Measurements from ENCODE around the gene EVA1A.

The EVA1A gene

GRCh38 chr2:75607400-75607798 is 46.7 kb upstream of the EVA1A start:
- in situ Hi-C loops (cut with MboI; ENCODE audit: low pct_unique_long_range_greater_than_20kb, low sequenced_read_pairs, unreplicated experiment) = loop anchor here (25.0 kb wide), 3 partner anchors 145 to 695 kb away; no protein-coding TSS in a partner anchor
- no peak for TF ChIP-seq CTCF (IDR thresholded peaks at IDR 0.05; ENCODE audit: extremely low read depth, insufficient read depth, missing control alignments)
- no peak for DNase-seq (ENCODE audit: low spot score)

GRCh38 chr2:75606761-75607399 is 46.1 kb upstream of the EVA1A start:
- no peak for TF ChIP-seq CTCF (IDR thresholded peaks at IDR 0.05; ENCODE audit: extremely low read depth, insufficient read depth, missing control alignments)
- DNase-seq (ENCODE audit: low spot score) = no peak
- in situ Hi-C loops (cut with MboI; ENCODE audit: low pct_unique_long_range_greater_than_20kb, low sequenced_read_pairs, unreplicated experiment) = loop anchor here (25.0 kb wide), 3 partner anchors 145 to 695 kb away; no protein-coding TSS in a partner anchor

- no peak for DNase-seq (ENCODE audit: low spot score)
- in situ Hi-C loops (cut with MboI; ENCODE audit: low pct_unique_long_range_greater_than_20kb, low sequenced_read_pairs, unreplicated experiment) = loop anchor here (25.0 kb wide), 3 partner anchors 144 to 694 kb away; no protein-coding TSS in a partner anchor
- no peak for TF ChIP-seq CTCF (IDR thresholded peaks at IDR 0.05; ENCODE audit: extremely low read depth, insufficient read depth, missing control alignments)
Measured at GRCh38 chr2:75605770-75606529, 45.2 kb upstream of the EVA1A start.

- in situ Hi-C loops (cut with MboI; ENCODE audit: low pct_unique_long_range_greater_than_20kb, low sequenced_read_pairs, unreplicated experiment) = loop anchor here (25.0 kb wide), 3 partner anchors 142 to 692 kb away; no protein-coding TSS in a partner anchor
- TF ChIP-seq CTCF (IDR thresholded peaks at IDR 0.05; ENCODE audit: extremely low read depth, insufficient read depth, missing control alignments) = no peak
- no peak for DNase-seq (ENCODE audit: low spot score)
Measured at GRCh38 chr2:75604484-75604883, 43.7 kb upstream of the EVA1A start.

- in situ Hi-C loops (cut with MboI; ENCODE audit: low pct_unique_long_range_greater_than_20kb, low sequenced_read_pairs, unreplicated experiment) = loop anchor here (25.0 kb wide), 3 partner anchors 141 to 691 kb away; no protein-coding TSS in a partner anchor
- no peak for TF ChIP-seq CTCF (IDR thresholded peaks at IDR 0.05; ENCODE audit: extremely low read depth, insufficient read depth, missing control alignments)
- DNase-seq (ENCODE audit: low spot score) = no peak
Measured at GRCh38 chr2:75603477-75603876, 42.7 kb upstream of the EVA1A start.

- no peak for DNase-seq (ENCODE audit: low spot score)
- TF ChIP-seq CTCF (IDR thresholded peaks at IDR 0.05; ENCODE audit: extremely low read depth, insufficient read depth, missing control alignments) = no peak
- in situ Hi-C loops (cut with MboI; ENCODE audit: low pct_unique_long_range_greater_than_20kb, low sequenced_read_pairs, unreplicated experiment) = loop anchor here (25.0 kb wide), 3 partner anchors 141 to 691 kb away; no protein-coding TSS in a partner anchor
Measured at GRCh38 chr2:75602724-75603342, 42.1 kb upstream of the EVA1A start.
